ENCODE data around the gene SSH2.

GRCh38 chr17:29593591-29594518, 336.2 kb downstream of the SSH2 start:
- TF ChIP-seq POLR2A (IDR thresholded peaks at IDR 0.05; ENCODE audit: low read length) (no peak), GATA1 (IDR thresholded peaks at IDR 0.05; ENCODE audit: low read depth, low read length) (no peak)
